ENCODE measurements around the gene CIDEB.

DNA sequence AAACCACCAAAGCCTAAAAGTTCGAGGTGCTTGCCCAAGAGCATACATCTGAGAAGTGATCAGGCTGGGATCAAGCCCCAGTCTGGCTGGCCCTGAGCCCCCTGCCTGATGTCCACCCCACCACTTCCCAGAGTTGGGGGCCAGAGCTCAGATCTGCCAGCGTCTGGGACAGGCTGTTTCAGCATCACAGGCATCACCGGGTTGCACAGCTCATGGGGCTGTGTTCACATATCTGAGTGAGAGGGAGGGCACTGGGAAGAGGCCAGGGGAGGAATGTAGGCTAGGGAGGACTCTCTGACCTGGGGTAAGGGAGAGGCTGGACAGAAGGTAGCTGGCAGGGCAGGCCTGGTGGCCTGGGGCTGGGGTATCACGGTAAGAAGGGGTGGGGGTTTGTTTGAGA, 50.8 kb downstream of the CIDEB start:
- TF ChIP-seq GATA2 (IDR thresholded peaks at IDR 0.05; ENCODE audit: low read depth, low read length) (no peak), GATA3 (IDR thresholded peaks at IDR 0.05; ENCODE audit: low read depth, low read length) (no peak)
